Measurements from ENCODE around the gene PLLP.

The PLLP gene

GRCh38 chr16:57284209-57284951 is at the start of gene PLLP:
Gene PLLP (minus strand): TSS chr16:57284672. CDS start chr16:57284540, 132 bp downstream.
- DNase-seq (ENCODE audit: insufficient read length, low spot score) (peak; percentile 68), FAIRE-seq (no peak)

- DNase-seq (ENCODE audit: insufficient read length, low spot score), result no peak
- FAIRE-seq, result no peak
These were observed 48.9 kb upstream of the PLLP start for GRCh38 chr16:57333402-57333801.

DNA sequence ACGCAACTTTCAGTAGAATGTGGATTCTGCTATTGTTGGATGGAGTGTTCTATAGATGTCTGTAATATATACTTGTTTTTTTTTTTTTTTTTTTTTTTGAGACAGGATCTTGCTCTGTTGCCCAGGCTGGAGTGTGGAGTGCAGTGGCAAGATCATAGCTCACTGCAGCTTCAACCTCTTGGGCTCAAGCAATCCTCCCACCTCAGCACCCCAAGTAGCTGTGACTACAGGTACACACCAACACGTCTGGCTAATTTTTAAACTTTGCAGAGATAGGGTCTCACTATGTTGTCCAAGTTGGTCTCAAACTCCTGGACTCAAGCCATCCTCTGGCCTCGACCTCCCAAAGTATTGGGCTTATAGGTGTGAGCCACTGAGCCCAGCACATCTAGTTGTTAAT is 46.9 kb upstream of the PLLP start:
- DNase-seq (ENCODE audit: insufficient read length, low spot score) (no peak), FAIRE-seq (no peak)

DNA sequence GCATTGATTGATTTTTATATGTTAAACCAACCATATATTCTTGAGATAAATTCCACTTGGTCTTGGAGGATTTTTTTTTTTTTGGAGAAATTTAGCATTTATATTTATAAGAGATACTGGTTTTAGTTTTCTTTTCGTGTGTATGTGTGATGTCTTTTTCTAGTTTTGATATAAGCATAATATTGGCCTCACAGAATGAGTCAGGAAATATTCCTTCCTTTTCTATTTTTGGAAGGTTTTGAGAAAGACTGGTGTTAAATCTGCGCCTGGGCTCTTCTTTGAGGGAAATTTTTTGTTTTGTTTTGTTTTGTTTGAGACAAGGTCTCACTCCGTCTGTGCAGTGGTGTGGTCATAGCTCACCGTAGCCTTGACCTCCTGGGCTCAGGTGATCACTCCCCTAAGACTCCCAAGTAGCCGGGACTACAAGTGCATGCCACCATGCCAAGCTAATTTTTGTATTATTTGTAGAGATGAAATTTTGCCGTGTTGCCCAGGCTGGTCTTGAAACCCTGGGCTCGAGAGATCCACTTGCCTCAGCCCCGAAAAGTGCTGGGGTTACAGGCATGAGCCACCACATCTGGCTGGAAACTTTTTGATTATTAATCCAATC is 45.4 kb upstream of the PLLP start:
- no peak for FAIRE-seq
- no peak for DNase-seq (ENCODE audit: insufficient read length, low spot score)

DNA sequence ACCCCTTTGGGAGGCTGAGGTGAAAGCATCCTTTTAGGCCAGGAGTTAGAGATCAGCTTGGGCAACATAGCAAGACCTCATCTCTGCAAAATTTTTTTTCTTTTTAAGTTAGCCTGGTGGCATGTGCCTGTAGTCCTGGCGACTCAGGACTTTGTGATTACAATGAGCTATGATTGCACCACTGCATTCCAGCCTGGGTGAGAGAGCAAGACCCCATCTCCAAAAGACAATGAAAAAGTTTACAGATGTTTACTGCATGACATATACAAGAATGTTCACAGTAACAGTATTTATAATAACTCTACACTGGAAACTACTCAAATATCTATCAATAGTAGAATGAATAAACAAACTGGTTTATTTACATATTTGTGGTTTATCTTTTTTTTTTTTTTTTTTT is 41.0 kb upstream of the PLLP start:
- FAIRE-seq (no peak), DNase-seq (ENCODE audit: insufficient read length, low spot score) (no peak)

DNA sequence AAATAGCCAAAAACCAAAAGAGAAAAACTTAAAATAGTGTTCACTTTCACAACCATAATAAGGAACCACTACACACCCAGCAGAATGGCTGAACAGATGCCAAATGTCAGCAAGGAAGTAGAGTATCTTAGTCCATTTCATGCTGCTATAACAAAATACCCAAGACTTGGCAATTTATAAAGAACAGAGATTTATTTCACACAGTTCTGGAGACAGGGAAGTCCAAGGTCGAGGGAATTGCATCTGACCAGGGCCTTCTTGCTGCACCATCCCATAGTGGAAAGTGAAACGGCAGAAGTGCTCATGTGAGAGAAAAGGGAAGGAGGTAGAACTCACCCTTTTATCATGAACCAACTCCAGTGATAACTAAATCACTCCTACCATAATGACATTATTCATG is 40.3 kb upstream of the PLLP start:
- FAIRE-seq, result no peak

GRCh38 chr16:57319646-57320045 is 35.2 kb upstream of the PLLP start:
- DNase-seq (ENCODE audit: insufficient read length, low spot score), result no peak
- no peak for FAIRE-seq

More for the DNA sequence above, 40.3 kb upstream of the PLLP start:
- DNase-seq (ENCODE audit: insufficient read length, low spot score), result no peak

DNA sequence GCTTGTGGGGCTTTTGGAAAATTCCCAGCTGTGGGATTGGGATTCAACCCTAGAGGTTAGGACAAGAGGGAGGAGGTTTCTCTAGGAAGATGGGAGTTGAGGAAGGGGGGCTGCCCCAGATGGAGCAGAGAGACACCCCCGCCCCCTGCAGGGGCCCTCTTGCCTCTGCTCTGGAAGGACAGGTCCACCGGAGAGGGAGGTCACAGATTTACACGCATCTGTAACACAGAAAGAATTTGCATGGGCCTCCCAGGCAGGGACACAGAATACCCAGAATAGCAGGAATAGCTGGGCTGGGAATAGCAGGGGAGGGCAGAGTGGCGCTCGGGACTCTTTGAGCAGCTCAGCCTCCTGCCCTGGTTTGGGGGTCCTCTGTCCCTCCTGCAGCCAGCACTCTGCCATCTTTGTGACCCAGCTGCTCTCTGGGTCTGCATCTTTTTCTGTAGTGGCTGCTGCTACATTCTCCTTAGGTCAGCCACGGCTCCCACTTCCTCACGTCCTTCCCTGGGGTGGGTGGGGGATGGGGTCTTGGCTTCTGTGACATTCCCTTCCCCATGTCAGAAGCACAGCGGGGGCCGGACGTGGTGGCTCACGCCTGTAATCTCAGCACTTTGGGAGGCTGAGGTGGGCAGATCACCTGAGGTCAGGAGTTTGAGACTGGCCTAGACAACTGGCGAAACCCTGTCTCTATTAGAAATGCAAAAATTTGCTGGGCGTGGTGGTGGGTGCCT is 33.9 kb upstream of the PLLP start:
- DNase-seq (ENCODE audit: insufficient read length, low spot score), result no peak
- FAIRE-seq, result no peak

GRCh38 chr16:57316390-57317017 is 32.0 kb upstream of the PLLP start:
- FAIRE-seq (no peak), DNase-seq (ENCODE audit: insufficient read length, low spot score) (no peak)

DNA sequence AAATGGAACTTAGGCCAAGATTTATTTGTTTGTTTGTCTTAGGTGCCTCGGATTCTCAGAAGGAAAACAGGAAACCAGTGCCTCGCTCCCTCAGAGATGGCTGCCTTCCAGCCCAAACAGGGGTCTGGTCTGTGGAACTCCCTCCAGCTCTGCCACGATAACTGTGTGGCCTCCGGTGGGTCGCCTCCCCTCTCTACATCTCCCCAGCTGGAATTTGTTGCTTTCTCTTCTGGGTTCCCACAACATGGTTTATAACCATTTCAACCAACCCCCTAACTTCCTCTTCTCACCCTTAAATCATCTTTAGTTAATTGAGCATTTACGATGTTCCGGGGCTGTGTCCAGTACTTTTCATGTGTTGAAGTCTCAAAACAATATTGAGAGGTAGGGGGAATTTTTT is 30.9 kb upstream of the PLLP start:
- no peak for FAIRE-seq
- no peak for DNase-seq (ENCODE audit: insufficient read length, low spot score)

DNA sequence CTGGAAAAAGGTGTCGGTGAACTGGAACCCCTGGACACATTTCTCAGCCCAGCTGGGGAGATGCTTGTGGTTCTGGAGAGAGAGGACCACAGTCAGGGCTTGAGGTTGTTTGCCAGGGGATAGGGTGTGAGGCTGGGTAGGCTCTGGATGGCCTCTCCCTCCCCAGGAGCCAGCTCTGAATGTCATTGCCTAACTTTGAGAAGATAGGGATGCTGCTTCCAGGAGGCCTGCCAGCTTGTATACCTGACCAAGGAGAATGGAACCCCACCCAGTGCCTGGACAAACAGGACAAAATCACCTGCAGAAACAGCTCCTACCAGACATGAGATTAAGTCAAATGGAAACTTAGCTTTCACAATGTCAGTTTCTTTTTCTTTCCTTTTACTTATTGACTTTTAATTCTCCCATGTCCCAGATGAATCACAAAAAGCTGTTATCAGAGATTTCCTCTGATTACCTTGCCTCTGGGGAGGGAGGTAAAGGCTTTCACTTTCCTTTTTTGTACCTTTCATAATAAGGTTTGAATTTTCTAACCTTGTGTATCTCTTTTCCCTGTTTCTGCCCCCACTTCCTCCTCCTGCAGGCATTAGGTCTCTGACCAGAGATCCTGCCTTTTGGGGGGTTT is 29.8 kb upstream of the PLLP start:
- DNase-seq (ENCODE audit: insufficient read length, low spot score) (no peak), FAIRE-seq (no peak)

DNA sequence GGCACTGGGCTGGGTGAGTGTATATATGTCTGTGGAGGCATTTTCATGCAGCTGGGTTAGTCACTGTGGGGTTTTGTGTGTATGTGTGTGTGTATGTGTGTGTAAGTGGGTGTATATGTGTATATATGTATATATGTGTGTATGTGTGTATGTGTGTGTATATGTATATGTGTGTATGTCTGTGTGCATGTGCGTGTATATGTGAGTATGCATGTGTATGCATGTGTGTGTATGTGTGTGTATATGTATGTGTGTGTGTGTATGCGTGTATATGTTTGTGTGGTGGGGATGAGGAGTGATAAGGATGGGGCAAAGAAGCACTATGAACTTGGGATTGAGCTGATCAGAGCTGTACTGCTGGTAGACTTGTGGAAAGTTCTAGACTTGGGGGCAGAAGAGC is 29.0 kb upstream of the PLLP start:
- FAIRE-seq, result peak; percentile 72

GRCh38 chr16:57310801-57311200 is 26.3 kb upstream of the PLLP start:
- FAIRE-seq (no peak), DNase-seq (ENCODE audit: insufficient read length, low spot score) (no peak)

More for the DNA sequence above, 29.0 kb upstream of the PLLP start:
- no peak for DNase-seq (ENCODE audit: insufficient read length, low spot score)

DNA sequence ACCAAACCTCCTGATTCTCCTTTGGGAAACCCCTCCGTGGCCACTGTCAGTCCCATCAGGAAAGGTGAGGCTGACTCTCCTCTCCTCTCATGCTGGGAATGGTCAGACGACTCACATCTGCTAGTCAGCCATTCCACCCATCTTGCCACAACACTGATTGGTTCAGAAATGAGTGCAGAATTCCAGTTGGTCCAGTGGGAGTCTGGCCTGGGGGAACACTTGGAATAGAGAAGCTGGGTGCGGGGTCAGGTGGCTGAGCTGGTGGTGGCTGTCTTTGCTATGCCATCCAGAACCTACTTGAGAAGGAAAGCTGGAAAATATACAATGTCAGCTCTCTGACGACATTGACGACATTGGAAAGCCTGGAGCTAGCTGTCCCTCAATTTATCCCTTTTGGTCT is 23.6 kb upstream of the PLLP start:
- FAIRE-seq, result no peak
- DNase-seq (ENCODE audit: insufficient read length, low spot score), result no peak

GRCh38 chr16:57307365-57307764 is 22.9 kb upstream of the PLLP start:
- no peak for DNase-seq (ENCODE audit: insufficient read length, low spot score)
- no peak for FAIRE-seq

DNA sequence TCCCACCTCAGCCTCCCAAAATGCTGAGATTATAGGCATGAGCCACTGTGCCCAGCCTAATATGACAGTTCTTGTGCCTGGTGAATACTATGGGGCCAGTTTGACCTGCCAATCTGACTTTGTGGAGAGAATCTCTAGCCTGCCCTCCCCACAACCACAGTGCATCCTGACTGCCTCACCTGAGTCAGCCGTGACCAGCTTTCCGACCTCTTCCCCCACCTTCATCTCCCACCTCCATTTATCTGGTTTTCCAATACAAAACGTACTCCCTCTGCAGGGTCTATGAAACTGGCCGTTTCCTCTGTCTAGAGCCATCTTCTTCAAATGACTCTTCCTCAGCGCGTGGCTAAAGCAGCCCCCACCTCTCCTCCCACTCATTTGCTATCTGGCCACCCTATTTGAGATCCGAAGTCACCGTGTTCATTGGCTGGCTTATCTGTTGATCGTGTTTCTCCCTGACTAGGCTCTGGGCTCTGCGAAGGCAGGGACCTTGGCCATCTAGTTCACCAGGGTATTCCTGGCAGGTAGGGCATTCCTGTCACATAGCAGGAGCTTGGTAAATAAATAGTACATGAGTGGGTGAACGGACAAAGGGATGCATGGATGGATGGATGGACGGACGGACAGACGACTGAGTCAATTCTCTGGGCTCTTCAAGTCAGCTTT is 22.3 kb upstream of the PLLP start:
- FAIRE-seq (no peak), DNase-seq (ENCODE audit: insufficient read length, low spot score) (no peak)

GRCh38 chr16:57305159-57305811 is 20.8 kb upstream of the PLLP start:
- no peak for DNase-seq (ENCODE audit: insufficient read length, low spot score)
- FAIRE-seq, result no peak

DNA sequence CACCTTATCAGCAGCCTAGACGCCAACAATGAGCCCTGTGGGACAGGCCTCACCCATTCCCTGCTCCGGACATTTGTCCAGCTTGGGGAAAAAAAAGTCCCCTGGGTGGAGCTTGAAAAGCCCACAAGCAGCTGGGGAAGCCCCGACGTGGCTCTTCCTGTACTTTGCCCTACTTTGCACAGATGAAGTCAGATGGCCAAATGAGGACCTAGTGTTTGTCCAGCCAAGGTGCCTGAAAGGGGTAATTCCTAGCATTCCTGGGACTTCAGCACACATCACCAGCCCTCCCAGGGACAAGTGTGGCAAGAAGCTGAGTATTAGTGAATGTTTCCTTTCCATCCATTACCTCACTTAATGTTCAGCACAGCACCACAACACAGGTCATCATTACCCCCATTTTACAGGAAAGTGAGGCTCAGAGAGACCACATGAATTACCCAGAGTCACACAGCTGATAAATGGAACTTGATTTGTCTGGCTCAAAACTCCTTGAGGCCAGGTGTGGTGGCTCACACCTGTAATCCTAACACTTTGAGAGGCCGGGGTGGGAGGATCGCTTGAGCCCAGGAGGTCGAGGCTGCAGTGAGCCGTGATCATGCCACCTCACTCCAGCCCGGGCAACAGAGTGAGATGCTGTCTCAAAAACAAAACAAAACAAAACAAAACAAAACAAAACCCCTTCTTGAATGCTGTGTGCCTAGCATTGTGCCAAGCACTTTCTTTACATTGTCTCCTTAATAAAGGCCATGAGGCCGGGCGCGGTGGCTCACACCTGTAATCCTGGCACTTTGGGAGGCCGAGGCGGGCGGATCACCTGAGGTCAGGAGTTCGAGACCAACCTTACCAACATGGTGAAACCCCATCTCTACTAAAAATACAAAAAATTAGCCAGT is 19.9 kb upstream of the PLLP start:
- no peak for DNase-seq (ENCODE audit: insufficient read length, low spot score)
- no peak for FAIRE-seq

GRCh38 chr16:57303910-57304168 is 19.4 kb upstream of the PLLP start:
- FAIRE-seq (no peak), DNase-seq (ENCODE audit: insufficient read length, low spot score) (no peak)

Measured in HTR-8/SVneo (cell line).